ENCODE measurements around the gene CLIP3.

CLIP3 gene

DNA sequence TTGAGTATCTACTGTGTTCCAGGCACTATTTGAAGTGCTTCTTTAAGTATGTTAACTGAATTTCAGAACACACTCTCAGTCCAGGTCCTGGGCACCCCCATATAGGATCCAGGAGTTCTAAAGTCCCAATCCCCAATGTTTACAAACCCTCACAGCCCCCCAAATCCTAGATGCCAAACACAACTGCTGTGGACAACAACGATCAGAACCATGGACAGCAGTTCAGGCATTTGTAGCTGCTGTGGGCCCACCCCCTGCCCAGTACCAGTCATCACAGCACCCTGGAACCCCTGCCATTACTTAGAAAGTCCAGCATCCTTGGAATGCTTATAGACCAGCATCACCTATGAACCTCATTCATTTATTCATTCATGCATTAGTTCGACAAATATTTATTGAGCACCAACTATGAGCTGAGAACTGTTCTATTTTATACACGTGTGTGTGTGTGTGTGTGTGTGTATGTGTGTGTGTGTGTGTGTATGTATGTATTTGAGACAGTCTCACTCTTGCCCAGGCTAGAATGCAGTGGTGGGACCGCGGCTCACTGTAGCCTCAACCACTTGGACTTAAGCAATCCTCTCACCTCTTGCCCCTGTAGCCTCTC, 57.0 kb downstream of the CLIP3 start:
- DNase-seq = no peak

DNA sequence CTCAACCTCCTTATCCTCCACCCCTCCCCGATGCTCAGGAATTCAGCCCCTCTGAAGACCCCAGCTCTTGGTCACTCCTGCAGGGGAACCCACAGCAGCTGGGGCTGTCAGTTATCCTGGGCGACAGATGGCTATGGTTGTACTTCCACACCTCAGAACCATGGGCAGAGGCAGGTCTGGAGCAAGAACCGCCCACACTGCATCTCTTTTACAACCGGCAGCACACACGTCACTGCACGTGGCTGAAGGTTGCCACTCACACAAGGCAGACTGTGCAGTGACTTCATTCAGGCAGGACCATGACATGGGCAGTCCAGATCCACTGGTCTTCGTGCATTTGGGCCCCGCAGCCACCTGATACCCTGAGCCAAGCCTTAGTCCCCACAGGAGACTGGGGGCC, 59.2 kb downstream of the CLIP3 start:
- DNase-seq = no peak

DNA sequence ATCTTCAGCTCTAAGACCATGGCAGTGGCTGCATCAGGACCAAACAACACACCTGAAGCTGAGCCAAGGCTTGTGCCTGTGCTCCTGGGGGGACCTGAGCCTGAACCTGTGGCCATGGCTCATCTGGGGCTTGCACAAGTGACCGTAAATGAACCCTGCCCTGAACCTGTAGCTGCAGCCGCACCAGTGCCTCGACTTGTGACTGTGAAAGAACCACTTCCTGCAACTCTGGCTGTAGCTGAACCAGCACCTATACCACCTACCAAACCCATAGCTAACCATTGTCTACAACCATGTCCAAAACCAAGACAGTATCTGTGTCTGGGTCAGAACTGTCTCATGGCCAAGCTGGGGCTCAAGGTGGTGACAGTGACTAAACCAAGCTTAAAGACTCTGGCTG, 65.9 kb downstream of the CLIP3 start:
- DNase-seq = no peak
